Measurements from ENCODE around the gene IFNG-AS1.

- no peak for TF ChIP-seq POLR2A (IDR thresholded peaks at IDR 0.05)
- no peak for TF ChIP-seq CTCF (IDR thresholded peaks at IDR 0.05)
- TF ChIP-seq EP300 (IDR thresholded peaks at IDR 0.05), result no peak
- no peak for TF ChIP-seq POLR2AphosphoS5 (IDR thresholded peaks at IDR 0.05)
These were observed 53.0 kb downstream of the IFNG-AS1 start for GRCh38 chr12:68042212-68042699.
